ENCODE data around the gene ARNT2. TPM values are rescaled to one million over a fixed set of nuclear protein-coding genes. Genes with fewer than 3 reads are reported as not detected.

ARNT2 gene
- total RNA-seq, 2 experiments from 2014 or later = not detected

DNA sequence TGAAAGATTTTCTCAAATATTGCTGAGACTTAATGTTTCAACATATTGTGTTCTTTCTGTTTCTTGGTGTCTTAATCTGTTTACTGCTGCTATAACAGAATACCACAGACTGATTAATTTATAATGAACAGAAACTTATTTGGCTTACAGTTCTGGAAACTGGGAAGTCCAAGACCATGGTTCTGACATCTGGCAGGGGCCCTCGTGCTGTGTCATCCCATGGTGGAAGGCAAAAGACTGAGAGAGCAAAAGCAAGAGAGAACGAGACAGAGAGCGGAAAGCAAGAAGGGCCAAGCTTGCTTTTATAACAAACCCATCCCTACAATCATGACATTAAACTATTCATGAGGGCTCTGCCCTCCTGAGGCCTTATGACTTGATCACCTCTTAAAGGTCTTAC lies 88.7 kb downstream of the ARNT2 start:
- no peak overlapping the region for H3K27ac ChIP-seq (ENCODE audit: low read depth, low read length, poor library complexity, severe bottlenecking)
- H3K9me2 ChIP-seq (ENCODE audit: insufficient read depth, low read length) = no peaks in the 10 kb centered on the region
- H3K79me2 ChIP-seq (ENCODE audit: insufficient read depth, low read depth, low read length) = no peaks in the 10 kb centered on the region
- ChIA-PET POLR2A (no interaction called here), CTCF (ENCODE audit: unreplicated experiment) (interaction anchor here (0.6 kb wide), 1 partner anchor 63 kb away, joined by 3 read pairs; no protein-coding TSS in a partner anchor)
- no peak overlapping the region for H3K4me3 ChIP-seq (ENCODE audit: low read depth, low read length, poor library complexity, severe bottlenecking)
- DNase-seq (ENCODE audit: low spot score) = no peak
- no TSS peak for BruUV-seq (replicated peaks)
- intact Hi-C loops (cut with micrococcal nuclease; ENCODE audit: unreplicated experiment) = no loop called here
- H3K9me3 ChIP-seq (ENCODE audit: low read length) = no peaks in the 10 kb centered on the region
- no peak overlapping the region for H3K4me2 ChIP-seq (ENCODE audit: low read length)
- no peaks in the 10 kb centered on the region for H4K20me1 ChIP-seq (ENCODE audit: insufficient read depth, low read length)
- H2AFZ ChIP-seq (ENCODE audit: low read length) = no peak overlapping the region
- no peaks in the 10 kb centered on the region for H3K4me1 ChIP-seq (ENCODE audit: insufficient read depth, low read length, poor library complexity, severe bottlenecking)
- H3K36me3 ChIP-seq (ENCODE audit: insufficient read depth, low read length) = no peaks in the 10 kb centered on the region
- TF ChIP-seq, protein P1, sequence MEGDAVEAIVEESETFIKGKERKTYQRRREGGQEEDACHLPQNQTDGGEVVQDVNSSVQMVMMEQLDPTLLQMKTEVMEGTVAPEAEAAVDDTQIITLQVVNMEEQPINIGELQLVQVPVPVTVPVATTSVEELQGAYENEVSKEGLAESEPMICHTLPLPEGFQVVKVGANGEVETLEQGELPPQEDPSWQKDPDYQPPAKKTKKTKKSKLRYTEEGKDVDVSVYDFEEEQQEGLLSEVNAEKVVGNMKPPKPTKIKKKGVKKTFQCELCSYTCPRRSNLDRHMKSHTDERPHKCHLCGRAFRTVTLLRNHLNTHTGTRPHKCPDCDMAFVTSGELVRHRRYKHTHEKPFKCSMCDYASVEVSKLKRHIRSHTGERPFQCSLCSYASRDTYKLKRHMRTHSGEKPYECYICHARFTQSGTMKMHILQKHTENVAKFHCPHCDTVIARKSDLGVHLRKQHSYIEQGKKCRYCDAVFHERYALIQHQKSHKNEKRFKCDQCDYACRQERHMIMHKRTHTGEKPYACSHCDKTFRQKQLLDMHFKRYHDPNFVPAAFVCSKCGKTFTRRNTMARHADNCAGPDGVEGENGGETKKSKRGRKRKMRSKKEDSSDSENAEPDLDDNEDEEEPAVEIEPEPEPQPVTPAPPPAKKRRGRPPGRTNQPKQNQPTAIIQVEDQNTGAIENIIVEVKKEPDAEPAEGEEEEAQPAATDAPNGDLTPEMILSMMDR (conservative IDR thresholded peaks at IDR 0.05; ENCODE audit: low read length) = no peak
- TF ChIP-seq EZH2phosphoT487 (IDR thresholded peaks at IDR 0.05; ENCODE audit: borderline replicate concordance, low read depth, low read length) = no peak

DNA sequence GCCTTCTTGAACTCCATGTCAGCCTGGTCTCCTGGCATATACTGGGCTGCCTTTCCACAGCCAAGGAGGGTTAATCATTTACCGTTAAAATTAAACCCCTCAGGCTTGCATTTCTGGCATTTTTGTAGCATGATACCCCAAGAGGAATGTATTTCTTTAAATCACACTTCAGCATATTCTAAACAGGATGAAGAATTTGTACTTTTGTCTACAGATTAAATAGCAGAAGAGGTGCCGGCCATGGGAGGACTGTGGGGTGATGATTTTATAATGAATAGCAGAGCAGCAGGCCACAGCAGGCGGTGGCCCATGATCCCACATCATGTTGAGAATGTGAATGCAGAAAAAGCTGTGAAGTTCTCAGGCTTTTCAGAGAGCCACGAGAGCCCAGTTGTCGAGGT lies 90.2 kb downstream of the ARNT2 start:
- no peaks in the 10 kb centered on the region for H4K20me1 ChIP-seq (ENCODE audit: insufficient read depth, low read length)
- TF ChIP-seq, protein P1 (conservative IDR thresholded peaks at IDR 0.05; ENCODE audit: low read length) = no peak
- no peak for TF ChIP-seq EZH2phosphoT487 (IDR thresholded peaks at IDR 0.05; ENCODE audit: borderline replicate concordance, low read depth, low read length)
- no peaks in the 10 kb centered on the region for H3K9me3 ChIP-seq (ENCODE audit: low read length)
- BruUV-seq (replicated peaks) = no TSS peak
- no peaks in the 10 kb centered on the region for H3K79me2 ChIP-seq (ENCODE audit: insufficient read depth, low read depth, low read length)
- CTCF ChIA-PET (ENCODE audit: unreplicated experiment) = no interaction called here
- no peaks in the 10 kb centered on the region for H3K4me1 ChIP-seq (ENCODE audit: insufficient read depth, low read length, poor library complexity, severe bottlenecking)
- DNase-seq (ENCODE audit: low spot score) = no peak
- H2AFZ ChIP-seq (ENCODE audit: low read length) = no peak overlapping the region
- H3K4me3 ChIP-seq (ENCODE audit: low read depth, low read length, poor library complexity, severe bottlenecking) = no peak overlapping the region
- H3K4me2 ChIP-seq (ENCODE audit: low read length) = no peak overlapping the region
- H3K9me2 ChIP-seq (ENCODE audit: insufficient read depth, low read length) = no peaks in the 10 kb centered on the region
- no peak overlapping the region for H3K27ac ChIP-seq (ENCODE audit: low read depth, low read length, poor library complexity, severe bottlenecking)
- intact Hi-C loops (cut with micrococcal nuclease; ENCODE audit: unreplicated experiment) = no loop called here
- H3K36me3 ChIP-seq (ENCODE audit: insufficient read depth, low read length) = no peaks in the 10 kb centered on the region
- POLR2A ChIA-PET = no interaction called here

DNA sequence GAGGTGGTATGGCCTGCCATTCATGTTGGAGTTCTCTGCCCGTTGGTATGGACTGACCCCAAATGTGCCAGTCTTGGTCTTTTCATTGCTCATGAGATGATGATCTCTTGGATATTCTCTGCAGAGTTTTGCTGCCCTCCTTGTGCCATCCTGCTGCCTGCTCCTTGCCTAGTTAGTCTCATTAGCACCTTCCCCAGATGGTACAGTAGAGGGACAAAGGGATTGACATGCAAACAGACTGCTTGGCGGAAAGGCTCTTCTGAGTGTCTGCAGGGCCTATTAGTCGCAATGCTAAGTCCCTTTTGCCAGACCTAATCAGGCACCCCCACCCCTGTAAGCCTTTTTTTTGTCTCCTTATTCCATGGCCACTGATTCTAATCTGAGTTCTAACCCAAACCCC lies 90.6 kb downstream of the ARNT2 start:
- BruUV-seq (replicated peaks) = no TSS peak
- Histone ChIP-seq H3K9me2 (ENCODE audit: insufficient read depth, low read length) (no peaks in the 10 kb centered on the region), H2AFZ (ENCODE audit: low read length) (no peak overlapping the region), H3K36me3 (ENCODE audit: insufficient read depth, low read length) (no peaks in the 10 kb centered on the region), H4K20me1 (ENCODE audit: insufficient read depth, low read length) (no peaks in the 10 kb centered on the region), H3K79me2 (ENCODE audit: insufficient read depth, low read depth, low read length) (no peaks in the 10 kb centered on the region), H3K4me3 (ENCODE audit: low read depth, low read length, poor library complexity, severe bottlenecking) (no peak overlapping the region), H3K4me2 (ENCODE audit: low read length) (no peak overlapping the region), H3K27ac (ENCODE audit: low read depth, low read length, poor library complexity, severe bottlenecking) (no peak overlapping the region), H3K4me1 (ENCODE audit: insufficient read depth, low read length, poor library complexity, severe bottlenecking) (no peaks in the 10 kb centered on the region), H3K9me3 (ENCODE audit: low read length) (no peaks in the 10 kb centered on the region)
- intact Hi-C loops (cut with micrococcal nuclease; ENCODE audit: unreplicated experiment) = no loop called here
- DNase-seq (ENCODE audit: low spot score) = no peak
- no peak for TF ChIP-seq EZH2phosphoT487 (IDR thresholded peaks at IDR 0.05; ENCODE audit: borderline replicate concordance, low read depth, low read length)
- TF ChIP-seq, protein P1 (conservative IDR thresholded peaks at IDR 0.05; ENCODE audit: low read length) = no peak
- CTCF ChIA-PET (ENCODE audit: unreplicated experiment) = no interaction called here
- POLR2A ChIA-PET = no interaction called here

Data from OCI-LY7 (cell line).